ENCODE results near the gene PROZ.
"Not testable (repeated sequence)": the region's sequence is repeated elsewhere in the genome, so short reads cannot be mapped to it uniquely, and the experiment has no call there.

GRCh38 chr13:113111821-113112220, 46.6 kb upstream of the PROZ start:
- TF ChIP-seq EZH2 (IDR thresholded peaks at IDR 0.05); POLR2AphosphoS5 (IDR thresholded peaks at IDR 0.05; ENCODE audit: borderline replicate concordance, low read depth, low read length): not testable (repeated sequence)
